IPS-15b (cell line): ENCODE data around the gene TH.

Source experiments
- H3K27me3 ChIP-seq: one replicate; pipeline ENCODE4 v1.6.1; 2013; ENCODE audit warnings: low read length; ENCODE audit not compliant: control insufficient read depth, insufficient read depth
- H3K36me3 ChIP-seq: one replicate; pipeline ENCODE4 v1.6.1; 2013; ENCODE audit warnings: low read length; ENCODE audit not compliant: control insufficient read depth, insufficient read depth
- H3K4me1 ChIP-seq: one replicate; pipeline ENCODE4 v1.6.1; 2013; ENCODE audit warnings: mild to moderate bottlenecking, low read length; ENCODE audit not compliant: control insufficient read depth, insufficient read depth
- H3K4me3 ChIP-seq: one replicate; pipeline ENCODE4 v1.5.1; 2013; ENCODE audit warnings: low read depth, low read length
- H3K9ac ChIP-seq: one replicate; pipeline ENCODE4 v1.6.1; 2013; ENCODE audit warnings: low read depth, mild to moderate bottlenecking, low read length
- H3K9me3 ChIP-seq: one replicate; pipeline ENCODE4 v1.6.1; 2013; ENCODE audit warnings: mild to moderate bottlenecking, low read length; ENCODE audit not compliant: control insufficient read depth, insufficient read depth

Gene TH

GRCh38 chr11:2138431-2139122, 33.0 kb downstream of the TH start:
- H3K4me1 ChIP-seq = no peaks in the 10 kb centered on the region
- H3K9ac ChIP-seq = no peak overlapping the region
- H3K4me3 ChIP-seq = no peak overlapping the region
- no peaks in the 10 kb centered on the region for H3K9me3 ChIP-seq
- peaks cover 55% of the 10 kb centered on the region for H3K27me3 ChIP-seq
- no peaks in the 10 kb centered on the region for H3K36me3 ChIP-seq

DNA sequence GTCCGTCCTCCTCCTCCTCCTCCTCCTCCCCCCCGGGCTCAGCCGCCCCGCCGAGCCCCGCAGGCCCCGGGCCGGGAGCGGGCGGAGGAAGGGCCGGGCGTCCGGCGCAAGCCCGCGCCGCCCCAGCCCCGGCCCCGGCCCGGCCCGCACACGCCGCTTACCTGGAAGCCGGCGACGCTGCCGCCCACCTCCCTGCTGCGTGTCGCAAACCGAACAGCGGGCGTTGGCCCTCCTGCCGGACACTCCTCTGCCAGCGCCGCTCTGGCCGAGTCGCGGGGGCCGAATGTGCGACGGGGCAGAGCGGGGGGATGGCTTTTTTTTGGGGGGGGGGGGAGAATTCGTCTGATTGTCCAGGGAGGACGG, 33.6 kb downstream of the TH start:
- Histone ChIP-seq H3K9ac (no peak overlapping the region), H3K4me1 (no peaks in the 10 kb centered on the region), H3K27me3 (peaks cover 49% of the 10 kb centered on the region), H3K36me3 (no peaks in the 10 kb centered on the region), H3K9me3 (no peaks in the 10 kb centered on the region), H3K4me3 (peak overlapping the region; percentile 43)

DNA sequence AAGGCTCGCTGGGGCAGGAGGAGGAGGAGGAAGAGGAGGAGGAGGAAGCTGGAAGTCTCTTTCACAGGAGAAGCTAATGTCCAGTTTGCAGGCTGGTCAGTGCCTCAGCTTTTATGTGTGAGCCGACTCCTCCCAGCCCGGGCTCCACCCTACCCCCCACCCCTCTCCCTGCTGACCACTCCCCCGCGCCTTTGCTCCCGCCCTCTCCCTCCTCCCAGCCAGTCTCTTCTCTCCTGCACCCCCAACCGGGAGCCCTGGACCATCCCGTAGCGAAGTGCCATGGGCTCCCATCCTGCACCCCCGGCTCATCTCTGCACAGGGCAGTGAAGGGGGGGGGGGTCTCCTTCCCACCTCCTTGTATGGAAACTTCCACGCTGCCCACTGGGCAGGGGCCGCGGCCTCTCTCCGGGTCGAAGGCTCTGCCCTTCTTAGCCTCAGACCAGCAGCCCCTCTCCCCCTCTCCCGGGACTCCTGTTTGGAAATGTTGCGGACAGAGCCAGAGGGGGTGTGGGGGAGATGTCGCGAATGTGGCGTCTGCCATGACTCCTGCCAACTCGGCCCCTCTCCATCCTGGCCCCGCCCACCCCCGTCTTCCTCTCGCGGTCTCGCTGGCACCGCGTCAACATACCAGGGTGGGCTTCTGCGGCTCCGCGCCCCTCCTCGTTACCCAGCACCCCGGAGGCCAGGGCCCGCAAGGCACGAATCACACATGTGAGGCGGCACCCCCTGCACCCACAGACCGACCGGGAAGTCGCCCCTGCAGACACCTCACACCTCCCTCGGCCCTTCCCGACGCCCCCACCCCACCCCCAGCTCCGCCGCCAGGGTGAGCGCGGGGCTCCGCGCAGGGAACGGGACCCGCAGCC, 34.2 kb downstream of the TH start:
- H3K9me3 ChIP-seq = no peaks in the 10 kb centered on the region
- no peaks in the 10 kb centered on the region for H3K36me3 ChIP-seq
- H3K4me1 ChIP-seq = no peaks in the 10 kb centered on the region
- peaks cover 43% of the 10 kb centered on the region for H3K27me3 ChIP-seq
- H3K4me3 ChIP-seq = peak overlapping the region; percentile 43
- no peak overlapping the region for H3K9ac ChIP-seq

- Histone ChIP-seq H3K36me3 (no peaks in the 10 kb centered on the region), H3K9me3 (no peaks in the 10 kb centered on the region), H3K4me3 (peak overlapping the region; percentile 39), H3K27me3 (peaks cover 38% of the 10 kb centered on the region), H3K4me1 (no peaks in the 10 kb centered on the region), H3K9ac (no peak overlapping the region)
Observed at GRCh38 chr11:2136952-2137201, 34.7 kb downstream of the TH start.

GRCh38 chr11:2136209-2136951, 35.2 kb downstream of the TH start:
- Histone ChIP-seq H3K27me3 (peaks cover 33% of the 10 kb centered on the region), H3K4me1 (no peaks in the 10 kb centered on the region), H3K4me3 (no peak overlapping the region), H3K9me3 (no peaks in the 10 kb centered on the region), H3K36me3 (no peaks in the 10 kb centered on the region), H3K9ac (no peak overlapping the region)

DNA sequence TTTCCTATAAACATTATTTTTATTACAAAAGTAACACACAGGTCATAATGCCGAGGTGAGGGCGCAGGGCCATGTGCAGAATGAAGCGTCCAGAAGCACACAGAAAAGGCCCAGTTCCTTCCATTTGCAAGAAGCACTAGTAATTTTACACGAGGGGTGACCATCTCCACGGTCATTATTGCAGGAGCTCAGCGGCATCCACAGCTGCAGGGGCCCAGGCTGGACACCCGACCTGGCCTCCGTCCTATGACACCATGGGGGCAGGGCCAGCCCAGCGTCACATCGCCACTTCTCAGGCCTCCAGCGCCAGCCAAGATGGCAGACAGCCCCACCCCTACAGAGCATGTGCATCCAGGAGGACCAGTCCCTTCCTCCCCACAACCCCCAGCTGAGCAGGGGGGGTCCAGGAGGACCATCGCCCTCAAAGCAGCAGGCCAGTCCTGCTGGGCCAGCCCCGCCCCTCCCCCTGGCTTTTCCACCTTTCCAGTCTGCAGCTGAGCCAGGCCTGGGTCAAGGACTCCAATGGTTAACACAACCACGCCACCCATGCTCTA, 35.9 kb downstream of the TH start:
- H3K4me1 ChIP-seq = no peaks in the 10 kb centered on the region
- H3K27me3 ChIP-seq = peaks cover 26% of the 10 kb centered on the region
- H3K9me3 ChIP-seq = no peaks in the 10 kb centered on the region
- no peaks in the 10 kb centered on the region for H3K36me3 ChIP-seq
- no peak overlapping the region for H3K9ac ChIP-seq
- no peak overlapping the region for H3K4me3 ChIP-seq

DNA sequence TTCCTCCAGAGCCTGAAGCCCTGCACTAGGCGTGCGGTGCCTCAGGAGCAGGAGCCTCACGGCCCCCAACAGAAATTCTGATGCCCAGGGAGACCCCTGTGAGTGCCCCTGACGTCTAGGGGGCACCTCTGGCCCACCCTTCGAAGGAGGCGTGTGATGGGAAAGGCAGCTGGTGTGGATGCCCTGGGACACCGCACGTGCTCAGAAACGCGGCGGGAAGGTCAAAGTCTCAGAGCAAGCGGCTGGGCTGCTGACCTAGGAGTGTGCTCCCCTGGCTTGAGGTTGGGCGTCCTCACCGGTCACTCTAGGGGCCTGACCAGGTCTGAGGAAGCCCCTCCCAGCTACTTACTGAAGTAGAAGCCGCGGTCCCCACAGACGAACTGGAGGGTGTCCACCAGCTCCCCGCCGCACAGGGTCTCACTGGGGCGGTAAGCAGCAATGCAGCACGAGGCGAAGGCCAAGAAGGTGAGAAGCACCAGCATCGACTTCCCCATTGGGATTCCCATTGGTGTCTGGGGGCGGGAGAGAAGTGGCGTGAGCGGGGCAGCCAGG, 36.5 kb downstream of the TH start:
- Histone ChIP-seq H3K4me1 (no peaks in the 10 kb centered on the region), H3K4me3 (no peak overlapping the region), H3K9me3 (no peaks in the 10 kb centered on the region), H3K36me3 (no peaks in the 10 kb centered on the region), H3K27me3 (peaks cover 21% of the 10 kb centered on the region), H3K9ac (no peak overlapping the region)

- Histone ChIP-seq H3K27me3 (peaks cover 16% of the 10 kb centered on the region), H3K9ac (no peak overlapping the region), H3K4me3 (no peak overlapping the region), H3K36me3 (no peaks in the 10 kb centered on the region), H3K4me1 (no peaks in the 10 kb centered on the region), H3K9me3 (no peaks in the 10 kb centered on the region)
Observed at GRCh38 chr11:2134022-2135010, 37.3 kb downstream of the TH start.

DNA sequence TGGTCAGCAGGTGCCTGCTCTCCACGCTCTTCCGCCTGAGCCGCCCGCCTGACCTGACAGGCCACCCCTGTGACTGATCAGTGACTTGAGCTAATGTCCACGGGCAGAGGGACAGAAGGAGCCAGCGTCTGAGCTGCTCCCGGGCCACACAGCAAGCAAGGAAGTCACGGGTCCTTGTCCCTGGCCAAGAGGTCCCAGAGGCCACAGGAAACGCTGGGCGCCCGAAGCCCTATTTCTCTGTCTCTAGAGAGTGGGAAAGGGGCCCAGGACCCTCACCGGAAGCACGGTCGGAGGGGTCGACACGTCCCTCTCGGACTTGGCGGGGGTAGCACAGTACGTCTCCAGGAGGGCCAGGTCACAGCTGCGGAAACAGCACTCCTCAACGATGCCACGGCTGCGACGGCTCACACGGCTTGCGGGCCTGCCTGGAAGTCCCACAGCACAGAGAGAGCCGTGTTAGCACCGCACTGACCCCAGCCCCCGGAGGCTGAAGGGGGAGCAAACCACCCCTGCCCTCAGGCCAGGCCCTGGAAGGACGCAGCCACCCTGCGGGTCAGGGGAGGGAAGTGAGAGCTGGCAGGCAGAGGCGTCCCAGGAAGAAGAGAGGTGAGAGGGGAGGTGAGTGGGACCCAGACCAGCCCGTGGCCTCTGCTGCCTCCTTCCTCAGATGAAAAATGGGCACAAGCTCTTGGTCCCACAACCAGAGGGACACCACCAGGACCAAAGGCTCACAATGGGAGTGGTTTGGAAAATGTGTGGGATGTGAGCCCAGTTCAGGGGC, 38.2 kb downstream of the TH start:
- Histone ChIP-seq H3K27me3 (peaks cover 16% of the 10 kb centered on the region), H3K36me3 (no peaks in the 10 kb centered on the region), H3K9ac (no peak overlapping the region), H3K4me1 (no peaks in the 10 kb centered on the region), H3K4me3 (no peak overlapping the region), H3K9me3 (no peaks in the 10 kb centered on the region)

- Histone ChIP-seq H3K36me3 (no peaks in the 10 kb centered on the region), H3K4me1 (no peaks in the 10 kb centered on the region), H3K4me3 (no peak overlapping the region), H3K27me3 (peaks cover 16% of the 10 kb centered on the region), H3K9me3 (no peaks in the 10 kb centered on the region), H3K9ac (no peak overlapping the region)
Observed at GRCh38 chr11:2132874-2133240, 38.8 kb downstream of the TH start.
